Measurements from ENCODE around the gene ATP6V1F.

Gene ATP6V1F

DNA sequence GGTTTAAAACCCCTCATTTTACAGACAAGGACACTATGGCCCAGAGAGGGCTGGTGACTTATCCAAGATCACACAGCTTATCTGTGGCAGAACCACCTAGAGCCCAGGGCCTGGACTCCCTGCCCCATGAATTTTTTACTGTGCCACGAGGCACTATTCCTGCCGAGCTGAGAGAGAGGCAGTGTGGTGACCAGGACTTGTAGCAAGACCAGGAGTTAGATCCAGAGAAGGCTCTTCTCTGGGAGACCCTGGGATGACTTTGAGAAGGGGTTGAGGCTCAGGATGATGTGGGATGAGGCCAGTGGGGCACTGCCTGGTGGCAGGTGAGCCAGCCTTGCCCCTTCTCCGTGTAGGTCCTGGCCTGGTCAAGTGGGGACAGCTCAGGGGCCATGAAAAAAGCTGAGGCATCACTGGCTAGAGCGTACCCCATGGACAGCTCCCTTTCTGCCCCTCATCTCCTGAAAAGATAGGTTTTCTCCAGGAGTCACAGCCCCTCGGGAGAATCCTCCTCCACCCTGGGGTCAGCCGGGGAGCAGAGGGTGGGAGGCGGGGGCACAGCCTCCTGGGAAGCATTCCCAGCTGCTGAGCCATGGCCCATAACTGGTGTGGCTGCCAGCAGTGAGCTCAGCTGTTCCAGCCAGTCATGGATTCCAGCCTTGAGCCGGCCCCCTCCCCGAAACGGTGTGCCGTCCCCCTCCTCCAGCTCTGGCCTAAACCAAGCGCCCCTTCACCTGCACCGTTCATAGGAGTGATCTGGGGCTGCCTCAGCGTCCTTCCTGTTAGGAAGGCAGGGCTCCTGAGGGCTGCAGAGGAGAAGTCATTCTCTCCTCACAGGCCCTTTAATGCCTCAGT lies 26.6 kb upstream of the ATP6V1F start:
- FAIRE-seq: no peak

GRCh38 chr7:128836729-128837348 lies 25.8 kb upstream of the ATP6V1F start:
- no peak for FAIRE-seq

GRCh38 chr7:128837521-128837921 lies 25.1 kb upstream of the ATP6V1F start:
- no peak for FAIRE-seq

GRCh38 chr7:128838109-128838779 lies 24.4 kb upstream of the ATP6V1F start:
- FAIRE-seq: no peak

- no peak for FAIRE-seq
Measured at GRCh38 chr7:128838981-128839731, 23.5 kb upstream of the ATP6V1F start.

DNA sequence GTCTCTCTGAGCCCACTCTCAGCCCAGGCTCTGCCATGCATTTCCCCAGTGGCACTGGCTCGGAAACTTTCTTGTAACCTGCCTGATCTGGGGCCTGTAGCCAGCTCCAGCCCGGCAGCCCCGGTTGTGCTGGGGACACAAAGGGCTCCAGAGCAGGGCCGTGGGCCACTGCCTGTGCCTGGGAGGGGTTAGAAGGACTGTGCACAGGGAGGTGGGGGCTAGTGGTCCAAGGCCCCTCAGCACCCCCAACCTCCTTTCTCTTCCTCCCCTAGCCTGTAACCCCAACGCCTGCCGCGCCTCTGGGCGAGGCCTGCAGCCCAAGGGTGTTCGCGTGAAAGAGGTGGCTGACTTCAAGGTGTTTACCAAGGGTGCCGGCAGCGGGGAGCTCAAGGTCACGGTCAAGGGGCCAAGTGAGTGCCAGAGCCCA lies 22.9 kb upstream of the ATP6V1F start:
- FAIRE-seq: no peak

DNA sequence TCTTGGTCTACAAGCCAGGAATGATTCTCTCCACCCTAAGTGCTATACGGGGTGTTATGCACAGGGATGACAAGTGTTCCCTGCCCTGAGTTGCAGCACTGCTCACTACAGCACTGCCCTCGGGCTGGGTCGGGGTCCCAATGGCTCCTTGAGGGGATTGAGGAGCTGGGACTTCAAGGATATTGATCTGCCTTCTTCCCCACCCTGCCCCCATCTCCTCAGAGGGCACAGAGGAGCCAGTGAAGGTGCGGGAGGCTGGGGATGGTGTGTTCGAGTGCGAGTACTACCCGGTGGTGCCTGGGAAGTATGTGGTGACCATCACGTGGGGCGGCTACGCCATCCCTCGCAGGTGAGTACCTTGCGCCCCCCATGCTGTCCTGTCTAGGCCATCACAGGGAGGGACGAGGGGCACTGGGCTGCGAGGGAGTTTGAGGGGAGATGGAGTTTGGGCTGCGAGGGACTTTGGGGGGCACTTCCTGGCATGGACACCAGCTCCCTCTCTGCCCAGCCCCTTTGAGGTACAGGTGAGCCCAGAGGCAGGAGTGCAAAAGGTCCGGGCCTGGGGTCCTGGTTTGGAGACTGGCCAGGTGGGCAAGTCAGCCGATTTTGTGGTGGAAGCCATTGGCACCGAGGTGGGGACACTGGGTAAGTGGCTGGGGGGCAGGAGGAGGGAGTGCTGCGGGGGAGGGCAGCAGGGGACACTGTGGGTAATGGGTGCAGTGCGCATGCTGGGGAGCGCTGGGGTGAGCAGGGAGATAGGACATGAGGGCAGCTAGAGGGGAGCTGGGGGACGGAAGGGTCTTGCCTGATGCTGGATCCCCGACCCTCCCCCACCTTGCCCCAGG lies 22.1 kb upstream of the ATP6V1F start:
- no peak for FAIRE-seq

DNA sequence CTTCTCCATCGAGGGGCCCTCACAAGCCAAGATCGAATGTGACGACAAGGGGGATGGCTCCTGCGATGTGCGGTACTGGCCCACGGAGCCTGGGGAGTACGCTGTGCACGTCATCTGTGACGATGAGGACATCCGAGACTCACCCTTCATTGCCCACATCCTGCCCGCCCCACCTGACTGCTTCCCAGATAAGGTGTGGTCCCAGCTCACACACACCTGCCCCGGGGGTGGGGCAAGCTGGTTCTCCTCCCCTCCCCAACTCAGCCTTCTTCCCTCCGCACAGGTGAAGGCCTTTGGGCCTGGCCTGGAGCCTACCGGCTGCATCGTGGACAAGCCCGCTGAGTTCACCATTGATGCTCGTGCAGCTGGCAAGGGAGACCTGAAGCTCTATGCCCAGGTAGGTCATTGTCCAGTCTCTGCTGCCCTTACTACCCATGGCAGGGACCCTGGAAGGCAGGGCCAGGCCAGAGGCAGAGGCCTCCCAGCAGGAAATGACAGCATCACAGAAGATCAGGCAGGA lies 21.4 kb upstream of the ATP6V1F start:
- no peak for FAIRE-seq

GRCh38 chr7:128841921-128842673 lies 20.6 kb upstream of the ATP6V1F start:
- no peak for FAIRE-seq

GRCh38 chr7:128842674-128843641 lies 19.7 kb upstream of the ATP6V1F start:
- FAIRE-seq: no peak

DNA sequence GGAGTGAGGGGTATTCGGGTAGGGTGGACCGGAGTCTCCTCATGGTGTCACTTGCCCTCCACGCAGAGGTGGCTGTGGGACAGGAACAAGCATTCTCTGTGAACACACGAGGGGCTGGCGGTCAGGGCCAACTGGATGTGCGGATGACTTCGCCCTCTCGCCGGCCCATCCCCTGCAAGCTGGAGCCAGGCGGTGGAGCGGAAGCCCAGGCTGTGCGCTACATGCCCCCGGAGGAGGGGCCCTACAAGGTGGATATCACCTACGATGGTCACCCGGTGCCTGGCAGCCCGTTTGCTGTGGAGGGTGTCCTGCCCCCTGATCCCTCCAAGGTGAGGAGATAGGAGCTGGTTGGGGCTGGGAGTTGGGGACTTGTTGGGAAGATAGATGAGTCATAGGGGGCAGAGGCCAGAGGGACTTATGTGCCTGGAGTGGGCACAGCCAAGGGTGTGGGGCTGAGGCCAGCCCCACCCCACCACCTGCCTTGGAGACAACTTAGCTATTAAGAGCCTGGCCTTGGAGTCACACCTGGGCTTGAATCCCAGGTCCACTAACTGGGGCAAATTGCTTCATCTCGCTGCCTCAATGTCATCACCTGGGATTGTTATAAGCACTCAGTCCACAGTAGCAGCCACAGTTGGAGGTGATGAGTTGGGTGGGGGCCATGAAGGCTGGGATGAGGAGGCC lies 18.6 kb upstream of the ATP6V1F start:
- no peak for FAIRE-seq

DNA sequence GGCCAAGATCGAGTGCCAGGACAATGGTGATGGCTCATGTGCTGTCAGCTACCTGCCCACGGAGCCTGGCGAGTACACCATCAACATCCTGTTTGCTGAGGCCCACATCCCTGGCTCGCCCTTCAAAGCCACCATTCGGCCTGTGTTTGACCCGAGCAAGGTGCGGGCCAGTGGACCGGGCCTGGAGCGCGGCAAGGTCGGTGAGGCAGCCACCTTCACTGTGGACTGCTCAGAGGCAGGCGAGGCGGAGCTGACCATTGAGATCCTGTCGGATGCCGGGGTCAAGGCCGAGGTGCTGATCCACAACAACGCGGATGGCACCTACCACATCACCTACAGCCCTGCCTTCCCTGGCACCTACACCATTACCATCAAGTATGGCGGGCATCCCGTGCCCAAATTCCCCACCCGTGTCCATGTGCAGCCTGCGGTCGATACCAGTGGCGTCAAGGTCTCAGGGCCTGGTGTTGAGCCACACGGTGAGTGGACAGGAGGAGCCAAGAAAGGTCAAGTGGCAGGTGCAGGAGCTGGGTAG lies 17.8 kb upstream of the ATP6V1F start:
- no peak for FAIRE-seq

DNA sequence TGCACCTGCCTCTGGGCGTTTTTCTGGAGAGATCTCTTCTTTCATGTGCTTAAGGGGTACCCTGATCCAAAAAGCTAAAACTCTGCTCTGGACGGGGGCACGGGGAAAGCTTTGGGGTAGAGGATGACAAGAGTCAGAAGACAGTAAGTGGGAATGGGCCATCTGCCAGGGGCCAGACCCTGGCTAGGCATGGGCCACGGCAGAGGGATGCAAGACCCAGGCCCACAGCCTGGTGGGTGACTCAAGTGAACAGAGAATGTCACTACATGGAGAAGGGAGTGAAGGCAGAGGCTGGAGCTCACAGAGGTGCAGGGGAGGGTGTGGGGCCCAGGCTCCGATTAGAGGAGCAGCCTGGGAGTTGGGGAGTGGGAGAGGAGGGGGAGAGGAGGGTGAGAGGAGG lies 17.2 kb upstream of the ATP6V1F start:
- no peak for FAIRE-seq

DNA sequence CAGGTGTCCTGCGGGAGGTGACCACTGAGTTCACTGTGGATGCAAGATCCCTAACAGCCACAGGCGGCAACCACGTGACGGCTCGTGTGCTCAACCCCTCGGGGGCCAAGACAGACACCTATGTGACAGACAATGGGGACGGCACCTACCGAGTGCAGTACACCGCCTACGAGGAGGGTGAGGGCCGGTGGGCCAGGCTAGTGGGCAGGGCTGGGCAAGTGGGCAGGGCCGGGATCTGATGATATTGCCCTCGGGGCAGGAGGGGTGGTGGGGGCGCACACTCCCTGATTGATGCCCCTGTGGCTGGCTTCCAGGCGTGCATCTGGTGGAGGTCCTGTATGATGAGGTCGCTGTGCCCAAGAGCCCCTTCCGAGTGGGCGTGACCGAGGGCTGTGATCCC lies 16.7 kb upstream of the ATP6V1F start:
- FAIRE-seq: no peak

DNA sequence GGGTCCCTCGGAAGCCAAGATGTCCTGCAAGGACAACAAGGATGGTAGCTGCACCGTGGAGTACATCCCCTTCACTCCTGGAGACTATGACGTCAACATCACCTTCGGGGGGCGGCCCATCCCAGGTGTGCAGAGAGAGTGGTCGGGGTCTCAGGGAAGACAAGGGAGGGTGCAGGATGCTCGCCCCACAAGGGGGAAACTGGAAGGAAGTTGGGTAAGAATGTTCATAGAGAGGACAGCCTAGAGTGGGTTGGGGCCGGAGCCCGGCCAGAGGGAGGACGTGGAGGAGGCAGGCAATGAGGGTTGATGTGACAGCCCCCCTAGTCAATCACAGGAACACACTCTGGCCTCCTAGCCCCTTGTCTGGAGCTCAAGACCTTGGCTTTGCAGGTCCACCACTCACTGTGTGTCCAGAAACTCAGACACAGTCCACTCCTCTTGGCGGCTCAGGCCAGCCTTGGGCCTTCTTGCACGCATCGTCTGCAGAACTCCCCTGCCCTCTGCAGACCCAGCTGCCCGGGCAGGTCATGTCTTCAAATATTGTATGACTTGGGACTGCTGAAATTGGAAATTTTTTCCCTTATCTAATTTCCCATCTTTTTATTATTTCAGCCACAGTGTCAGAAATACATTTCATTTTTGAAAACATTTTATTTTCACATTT lies 15.7 kb upstream of the ATP6V1F start:
- no peak for FAIRE-seq

DNA sequence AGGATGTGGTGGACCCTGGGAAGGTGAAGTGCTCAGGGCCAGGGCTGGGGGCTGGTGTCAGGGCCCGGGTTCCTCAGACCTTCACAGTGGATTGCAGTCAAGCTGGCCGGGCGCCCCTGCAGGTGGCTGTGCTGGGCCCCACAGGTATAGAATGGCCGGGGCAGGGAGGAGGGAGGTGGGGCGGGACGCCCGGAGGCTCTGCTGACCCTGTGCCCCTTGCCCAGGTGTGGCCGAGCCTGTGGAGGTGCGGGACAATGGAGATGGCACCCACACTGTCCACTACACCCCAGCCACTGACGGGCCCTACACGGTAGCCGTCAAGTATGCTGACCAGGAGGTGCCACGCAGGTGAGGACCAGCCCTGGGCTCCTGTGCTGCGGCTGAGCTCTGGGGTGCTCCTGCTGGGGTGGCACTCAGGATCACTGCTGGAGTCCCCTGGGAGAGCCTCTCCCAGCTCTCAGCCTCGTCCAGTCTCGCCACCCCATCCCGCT lies 14.9 kb upstream of the ATP6V1F start:
- no peak for FAIRE-seq

DNA sequence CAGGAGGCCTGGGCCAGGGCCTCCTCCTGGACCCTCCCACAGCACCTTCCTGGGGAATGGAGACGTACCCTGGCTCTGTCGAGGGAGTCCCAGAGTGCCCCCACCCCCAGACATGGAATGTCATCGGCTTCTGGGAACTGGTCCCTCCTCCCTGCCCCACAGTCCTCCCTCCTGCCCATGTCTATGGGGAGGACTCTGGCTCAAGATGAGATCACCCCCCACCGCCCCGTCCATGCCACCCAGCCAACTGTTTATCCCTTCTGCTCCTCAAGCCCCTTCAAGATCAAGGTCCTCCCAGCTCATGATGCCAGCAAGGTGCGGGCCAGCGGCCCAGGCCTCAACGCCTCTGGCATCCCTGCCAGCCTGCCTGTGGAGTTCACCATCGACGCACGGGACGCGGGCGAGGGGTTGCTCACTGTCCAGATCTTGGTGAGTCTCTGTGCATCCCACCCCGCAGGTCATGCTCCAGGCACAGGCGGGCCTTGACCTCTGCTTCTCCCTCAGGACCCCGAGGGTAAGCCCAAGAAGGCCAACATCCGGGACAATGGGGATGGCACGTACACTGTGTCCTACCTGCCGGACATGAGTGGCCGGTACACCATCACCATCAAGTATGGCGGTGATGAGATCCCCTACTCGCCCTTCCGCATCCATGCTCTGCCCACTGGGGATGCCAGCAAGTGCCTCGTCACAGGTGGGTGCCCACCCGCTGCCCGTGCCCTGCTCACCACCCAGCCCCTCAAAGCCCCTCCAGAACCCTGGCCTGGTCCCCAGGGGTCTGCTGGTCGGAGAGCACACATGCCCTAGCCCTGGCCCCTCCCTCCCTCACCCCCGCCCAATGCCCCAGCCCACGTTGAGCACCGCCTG lies 14.1 kb upstream of the ATP6V1F start:
- FAIRE-seq: no peak

All from islet of Langerhans (tissue), 1 donor.